Neural crest cell (in vitro differentiated cells): ENCODE measurements around the gene YBX2. TPM values are rescaled to one million over a fixed set of nuclear protein-coding genes. Genes with fewer than 3 reads are reported as not detected.
A peak's percentile ranks its signal among the peaks of the same experiment; 100 is the strongest.

Experiments
- DNase-seq: peaks from one replicate; pipeline ENCODE4 v3.0.0; 2021; ENCODE audit warnings: low read depth, mixed read lengths, low spot score
- H3K27ac Mint-ChIP-seq: one replicate; pipeline ENCODE4 v1.8.0; 2021; ENCODE audit warnings: mild to moderate bottlenecking, mixed read lengths; ENCODE audit not compliant: unreplicated experiment
- H3K27me3 Mint-ChIP-seq: 2 replicates; pipeline ENCODE4 v1.8.0; 2021; ENCODE audit warnings: low read depth, mild to moderate bottlenecking, mixed read lengths
- H3K36me3 Mint-ChIP-seq: 2 replicates; pipeline ENCODE4 v1.8.0; 2021; ENCODE audit warnings: low read depth, mild to moderate bottlenecking, mixed read lengths
- H3K4me1 Mint-ChIP-seq: 2 replicates; pipeline ENCODE4 v1.8.0; 2021; ENCODE audit warnings: mixed read lengths
- H3K4me3 Mint-ChIP-seq: one replicate; pipeline ENCODE4 v1.8.0; 2021; ENCODE audit warnings: mild to moderate bottlenecking, mixed read lengths
- H3K9me3 Mint-ChIP-seq: 2 replicates; pipeline ENCODE4 v1.8.0; 2021; ENCODE audit warnings: mixed read lengths
- total RNA-seq: library from RNA; stranded (reverse); gene quantifications from 2 replicates; pipeline ENCODE4 v1.2.1, GENCODE V29; 2021
- TF ChIP-seq, protein P1 (sequence below): fragments of 200-600 bp; sonication (generic); conservative IDR thresholded peaks from 2 replicates; pipeline ENCODE4 v1.5.0; 2021; ENCODE audit warnings: antibody characterized with exemption, mild to moderate bottlenecking

The YBX2 gene
- total RNA-seq, 1 donor from 2014 or later, result 0.54 TPM

DNA sequence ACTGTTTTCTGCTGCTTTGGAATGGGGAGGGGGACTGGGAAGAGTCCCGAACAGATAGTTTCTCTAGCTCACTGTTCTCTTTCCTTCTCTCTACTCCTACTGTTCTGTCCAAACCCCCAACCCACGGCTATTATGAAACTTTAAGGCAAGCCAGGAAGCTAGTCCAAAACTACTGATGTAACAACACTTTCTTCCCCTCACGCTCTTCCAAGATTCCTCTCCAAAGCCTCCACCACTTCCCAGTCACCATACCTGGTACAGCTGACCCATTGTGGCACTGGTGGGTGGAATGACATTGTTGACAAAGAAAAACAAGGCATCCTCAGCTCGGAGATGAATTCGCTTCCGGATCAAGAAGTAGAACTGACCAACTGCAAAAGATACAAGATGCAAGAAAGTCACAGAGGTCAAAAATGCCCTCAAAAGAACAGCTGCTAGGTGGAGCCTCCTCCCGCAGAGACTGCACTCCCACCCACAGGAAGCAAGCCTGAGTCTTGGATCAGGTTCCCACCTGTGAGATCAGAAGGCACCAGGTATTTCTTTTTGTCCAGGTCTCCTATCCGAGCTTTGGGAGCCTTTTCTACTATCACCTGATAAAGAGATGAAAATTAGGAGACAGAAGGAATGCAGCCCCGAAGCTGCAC, 53.2 kb downstream of the YBX2 start:
- TF ChIP-seq, protein P1, sequence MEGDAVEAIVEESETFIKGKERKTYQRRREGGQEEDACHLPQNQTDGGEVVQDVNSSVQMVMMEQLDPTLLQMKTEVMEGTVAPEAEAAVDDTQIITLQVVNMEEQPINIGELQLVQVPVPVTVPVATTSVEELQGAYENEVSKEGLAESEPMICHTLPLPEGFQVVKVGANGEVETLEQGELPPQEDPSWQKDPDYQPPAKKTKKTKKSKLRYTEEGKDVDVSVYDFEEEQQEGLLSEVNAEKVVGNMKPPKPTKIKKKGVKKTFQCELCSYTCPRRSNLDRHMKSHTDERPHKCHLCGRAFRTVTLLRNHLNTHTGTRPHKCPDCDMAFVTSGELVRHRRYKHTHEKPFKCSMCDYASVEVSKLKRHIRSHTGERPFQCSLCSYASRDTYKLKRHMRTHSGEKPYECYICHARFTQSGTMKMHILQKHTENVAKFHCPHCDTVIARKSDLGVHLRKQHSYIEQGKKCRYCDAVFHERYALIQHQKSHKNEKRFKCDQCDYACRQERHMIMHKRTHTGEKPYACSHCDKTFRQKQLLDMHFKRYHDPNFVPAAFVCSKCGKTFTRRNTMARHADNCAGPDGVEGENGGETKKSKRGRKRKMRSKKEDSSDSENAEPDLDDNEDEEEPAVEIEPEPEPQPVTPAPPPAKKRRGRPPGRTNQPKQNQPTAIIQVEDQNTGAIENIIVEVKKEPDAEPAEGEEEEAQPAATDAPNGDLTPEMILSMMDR, result no peak
- Mint-ChIP-seq H3K27me3 (peaks cover 19% of the 10 kb centered on the region), H3K36me3 (peaks cover 26% of the 10 kb centered on the region), H3K9me3 (no peaks in the 10 kb centered on the region), H3K4me1 (peaks cover 47% of the 10 kb centered on the region), H3K4me3 (peak overlapping the region; percentile 94), H3K27ac (peak overlapping the region; percentile 99)
- no peak for DNase-seq

DNA sequence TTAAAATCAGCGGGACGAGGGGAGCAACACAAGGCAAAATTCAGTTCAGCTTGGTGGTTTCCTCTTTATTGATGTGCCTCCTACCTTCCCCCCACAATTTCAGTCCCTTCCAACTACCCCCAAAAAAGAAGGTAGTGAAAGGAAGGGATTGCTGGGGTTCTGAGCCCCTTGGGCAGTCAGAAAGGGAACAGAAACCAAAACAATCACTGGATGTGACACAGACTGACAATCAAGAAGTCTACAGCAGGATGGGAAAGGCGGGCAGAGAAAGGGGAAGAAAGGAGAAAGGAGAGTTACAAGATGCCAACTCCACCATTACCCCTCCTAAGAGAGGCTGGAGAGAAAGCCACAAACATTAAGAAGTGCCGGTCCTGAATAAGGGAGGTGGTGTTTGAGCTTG, 54.1 kb downstream of the YBX2 start:
- peak overlapping the region; percentile 94 for H3K4me3 Mint-ChIP-seq
- TF ChIP-seq, protein P1, result no peak
- peaks cover 26% of the 10 kb centered on the region for H3K36me3 Mint-ChIP-seq
- H3K4me1 Mint-ChIP-seq, result peaks cover 47% of the 10 kb centered on the region
- H3K9me3 Mint-ChIP-seq, result no peaks in the 10 kb centered on the region
- DNase-seq, result no peak
- peaks cover 19% of the 10 kb centered on the region for H3K27me3 Mint-ChIP-seq
- H3K27ac Mint-ChIP-seq, result peak overlapping the region; percentile 92

DNA sequence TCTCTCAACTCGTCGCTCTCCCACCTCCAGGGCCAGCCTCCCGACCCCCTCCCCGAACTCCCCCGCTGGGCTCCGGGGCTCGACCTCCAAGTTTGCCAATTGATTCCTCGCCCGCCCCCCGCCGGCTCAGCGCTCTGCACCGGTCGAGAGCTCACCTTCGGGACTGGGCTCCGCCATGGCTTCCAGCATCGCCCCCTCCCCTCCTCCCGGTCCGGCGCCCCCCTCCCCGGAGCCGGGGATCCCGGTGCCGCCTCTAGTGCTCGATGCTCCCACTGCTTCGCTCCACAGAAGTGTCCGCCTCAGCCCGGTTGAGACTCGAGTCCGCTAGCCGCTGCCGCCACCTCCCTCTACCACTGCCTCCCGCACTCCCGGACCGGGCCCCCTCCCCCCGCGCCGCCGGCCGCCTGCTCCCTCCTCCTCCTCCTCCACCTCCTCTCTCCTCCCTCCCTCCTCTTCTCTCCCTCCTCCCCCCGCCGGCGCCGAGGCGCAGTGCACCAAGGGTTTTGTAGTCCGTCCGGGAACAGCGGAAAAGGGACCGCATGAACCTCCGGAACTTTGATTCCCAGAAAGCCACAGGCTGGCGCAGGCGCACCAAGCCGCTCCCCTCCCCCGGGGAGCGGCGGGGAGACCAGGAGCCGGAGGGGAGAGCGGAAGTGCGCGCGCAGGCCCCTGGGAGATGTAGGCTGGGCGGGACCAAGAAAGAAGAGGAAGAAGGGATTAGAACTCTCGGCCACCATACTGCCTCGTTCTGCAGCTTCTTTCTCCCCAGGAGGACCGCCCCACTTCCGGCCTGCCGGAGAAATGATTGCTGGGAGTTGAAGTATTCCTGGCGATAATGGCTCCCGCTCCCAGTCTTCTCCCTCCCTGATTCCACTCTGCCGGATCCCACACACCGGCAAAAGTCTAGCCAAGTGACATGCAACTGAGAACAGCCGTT, 55.1 kb downstream of the YBX2 start, which contains the start of gene PHF23:
Gene PHF23, minus strand, starts transcription at position 367 of the 937 bp plus-strand sequence. Its CDS starts 178 bp downstream, at position 189.
- DNase-seq, result peak; percentile 96
- Mint-ChIP-seq H3K36me3 (peaks cover 28% of the 10 kb centered on the region), H3K4me1 (peaks cover 56% of the 10 kb centered on the region), H3K27me3 (peaks cover 22% of the 10 kb centered on the region), H3K27ac (peak within 1 kb of the TSS; percentile 99), H3K9me3 (no peaks in the 10 kb centered on the region), H3K4me3 (peak within 1 kb of the TSS; percentile 94)
- TF ChIP-seq, protein P1, result no peak

DNA sequence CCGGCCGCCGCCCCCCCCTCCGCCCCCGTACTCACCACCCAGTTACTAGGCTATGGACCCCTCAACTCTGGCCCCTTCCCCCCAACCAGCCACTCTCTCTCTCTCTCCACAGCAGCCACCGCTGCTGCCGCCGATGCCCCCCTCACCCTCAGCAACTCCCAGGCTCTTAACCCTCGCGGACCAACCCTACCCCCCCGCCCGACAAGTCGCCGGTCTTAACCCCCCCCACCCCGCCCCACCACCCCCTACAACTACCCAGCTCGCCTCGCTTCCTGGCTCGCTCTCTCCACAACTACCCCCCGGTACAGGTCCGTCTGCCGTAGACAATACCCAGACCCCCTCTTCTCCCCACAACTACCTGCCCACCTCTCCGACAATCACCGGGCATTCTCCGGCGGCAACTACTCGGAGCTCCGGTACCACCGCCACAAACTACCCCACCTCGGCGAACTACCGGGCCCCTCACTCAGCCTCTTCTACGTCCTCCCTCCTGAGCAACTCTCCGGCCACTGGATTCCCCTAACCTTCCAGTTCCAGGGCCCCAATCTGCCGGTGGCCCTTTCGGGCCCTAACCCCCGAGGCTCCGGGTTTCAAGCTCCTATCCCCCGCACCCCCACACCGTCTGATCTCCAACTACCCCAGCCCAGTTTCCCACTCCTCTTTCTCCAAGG, 55.9 kb downstream of the YBX2 start:
- Mint-ChIP-seq H3K9me3 (no peaks in the 10 kb centered on the region), H3K27me3 (peaks cover 22% of the 10 kb centered on the region), H3K36me3 (peaks cover 27% of the 10 kb centered on the region), H3K4me3 (peak overlapping the region; percentile 94), H3K27ac (peak overlapping the region; percentile 99), H3K4me1 (peaks cover 60% of the 10 kb centered on the region)
- TF ChIP-seq, protein P1, result no peak
- DNase-seq, result no peak

Other genes starting within 250 kb of the YBX2 start
- gene CLEC10A, start 214.4 kb downstream of the YBX2 start, total RNA-seq, result not detected in 2 replicates
- not detected in 2 replicates for gene ASGR2, start 179.8 kb downstream of the YBX2 start, total RNA-seq
- gene ASGR1, start 115.3 kb downstream of the YBX2 start, total RNA-seq, result 9.6 and 11.2 TPM in 2 replicates
- gene DLG4, start 74.8 kb downstream of the YBX2 start, total RNA-seq, result 49.4 and 51.4 TPM in 2 replicates
- gene ACADVL, start 74.7 kb downstream of the YBX2 start, total RNA-seq, result 215 and 220 TPM in 2 replicates
- gene DVL2, start 60.1 kb downstream of the YBX2 start, total RNA-seq, result 130 and 140 TPM in 2 replicates
- 72.7 and 75.2 TPM in 2 replicates for gene PHF23, start 55.2 kb downstream of the YBX2 start, total RNA-seq
- gene GABARAP, start 52.2 kb downstream of the YBX2 start, total RNA-seq, result 470 and 479 TPM in 2 replicates
- 179 and 182 TPM in 2 replicates for gene CTDNEP1, start 42.9 kb downstream of the YBX2 start, total RNA-seq
- 74.4 and 77.4 TPM in 2 replicates for gene ELP5, start 42.4 kb downstream of the YBX2 start, total RNA-seq
- not detected in 2 replicates for gene CLDN7, start 32.2 kb downstream of the YBX2 start, total RNA-seq
- gene SLC2A4, start 12.9 kb downstream of the YBX2 start, total RNA-seq, result 5.8 and 6.1 TPM in 2 replicates
- gene EIF5A, start 13.0 kb upstream of the YBX2 start, total RNA-seq, result 725 and 743 TPM in 2 replicates
- gene GPS2, start 20.7 kb upstream of the YBX2 start, total RNA-seq, result 84.2 and 89.9 TPM in 2 replicates
- gene NEURL4, start 34.7 kb upstream of the YBX2 start, total RNA-seq, result 65.6 and 69.5 TPM in 2 replicates
- gene ACAP1, start 41.9 kb upstream of the YBX2 start, total RNA-seq, result 1.2 and 1.3 TPM in 2 replicates
- gene KCTD11, start 57.5 kb upstream of the YBX2 start, total RNA-seq, result 7.9 and 8.0 TPM in 2 replicates
- not detected in 2 replicates for gene TMEM95, start 60.5 kb upstream of the YBX2 start, total RNA-seq
- 0.21 and 0.43 TPM in 2 replicates for gene TNK1, start 86.5 kb upstream of the YBX2 start, total RNA-seq
- gene PLSCR3, start 99.9 kb upstream of the YBX2 start, total RNA-seq, result 21.9 and 25.7 TPM in 2 replicates
- 71.5 and 71.6 TPM in 2 replicates for gene TMEM256, start 109.5 kb upstream of the YBX2 start, total RNA-seq
- 104 and 106 TPM in 2 replicates for gene NLGN2, start 113.2 kb upstream of the YBX2 start, total RNA-seq
- gene SPEM1, start 125.7 kb upstream of the YBX2 start, total RNA-seq, result 0.26 and 0.93 TPM in 2 replicates
- not detected in 2 replicates for gene SPEM2, start 131.0 kb upstream of the YBX2 start, total RNA-seq
- gene SPEM3, start 134.2 kb upstream of the YBX2 start, total RNA-seq, result not detected in 2 replicates
- 1.1 and 1.3 TPM in 2 replicates for gene TMEM102, start 140.8 kb upstream of the YBX2 start, total RNA-seq
- 6.0 and 6.5 TPM in 2 replicates for gene FGF11, start 144.9 kb upstream of the YBX2 start, total RNA-seq
- 9.7 and 9.9 TPM in 2 replicates for gene CHRNB1, start 150.4 kb upstream of the YBX2 start, total RNA-seq
- 13.6 and 14.3 TPM in 2 replicates for gene ZBTB4, start 185.0 kb upstream of the YBX2 start, total RNA-seq
- not detected in 2 replicates for gene SLC35G6, start 186.8 kb upstream of the YBX2 start, total RNA-seq
- 181 and 183 TPM in 2 replicates for gene POLR2A, start 189.7 kb upstream of the YBX2 start, total RNA-seq